HFFc6 (cell line): ENCODE results near the gene PRKAG3. TPM values are rescaled to one million over a fixed set of nuclear protein-coding genes. Genes with fewer than 3 reads are reported as not detected.

ENCODE experiments used
- DNase-seq: peaks from one replicate; pipeline ENCODE4 v3.0.0-alpha.2; 2018
- H3K27ac Mint-ChIP-seq: 2 replicates; pipeline ENCODE4 v1.8.0; 2020; ENCODE audit warnings: mild to moderate bottlenecking, mixed read lengths
- H3K27me3 Mint-ChIP-seq: 2 replicates; pipeline ENCODE4 v1.8.0; 2021; ENCODE audit warnings: mild to moderate bottlenecking, moderate library complexity, mixed read lengths; ENCODE audit not compliant: insufficient read depth
- H3K36me3 Mint-ChIP-seq: 2 replicates; pipeline ENCODE4 v1.8.0; 2021; ENCODE audit warnings: low read depth, mixed read lengths
- H3K4me1 Mint-ChIP-seq: 2 replicates; pipeline ENCODE4 v1.8.0; 2020; ENCODE audit warnings: low read depth, mixed read lengths
- H3K4me3 Mint-ChIP-seq: 2 replicates; pipeline ENCODE4 v1.8.0; 2020; ENCODE audit warnings: mild to moderate bottlenecking, moderate library complexity, mixed read lengths
- H3K9me3 Mint-ChIP-seq: 2 replicates; pipeline ENCODE4 v1.8.0; 2020; ENCODE audit warnings: mild to moderate bottlenecking, mixed read lengths
- total RNA-seq, 6 experiments: library from RNA; stranded (reverse); fragmentation: NEBNext Ultra II Directional; extraction: Animal tissue kit (Norgen Biotek cat#: 25700); gene quantifications; 2 replicates in 1 of 6; 3 replicates in 5 of 6; pipeline ENCODE4 v1.2.3, GENCODE V29; 2021
- TF ChIP-seq, protein P1 (sequence below): fragments of 200-600 bp; sonication (generic); IDR thresholded peaks from 2 replicates; pipeline ENCODE4 v1.5.0; 2021; ENCODE audit warnings: antibody characterized with exemption, mild to moderate bottlenecking

The PRKAG3 gene
- total RNA-seq, 6 experiments from 2014 or later, result not detected

DNA sequence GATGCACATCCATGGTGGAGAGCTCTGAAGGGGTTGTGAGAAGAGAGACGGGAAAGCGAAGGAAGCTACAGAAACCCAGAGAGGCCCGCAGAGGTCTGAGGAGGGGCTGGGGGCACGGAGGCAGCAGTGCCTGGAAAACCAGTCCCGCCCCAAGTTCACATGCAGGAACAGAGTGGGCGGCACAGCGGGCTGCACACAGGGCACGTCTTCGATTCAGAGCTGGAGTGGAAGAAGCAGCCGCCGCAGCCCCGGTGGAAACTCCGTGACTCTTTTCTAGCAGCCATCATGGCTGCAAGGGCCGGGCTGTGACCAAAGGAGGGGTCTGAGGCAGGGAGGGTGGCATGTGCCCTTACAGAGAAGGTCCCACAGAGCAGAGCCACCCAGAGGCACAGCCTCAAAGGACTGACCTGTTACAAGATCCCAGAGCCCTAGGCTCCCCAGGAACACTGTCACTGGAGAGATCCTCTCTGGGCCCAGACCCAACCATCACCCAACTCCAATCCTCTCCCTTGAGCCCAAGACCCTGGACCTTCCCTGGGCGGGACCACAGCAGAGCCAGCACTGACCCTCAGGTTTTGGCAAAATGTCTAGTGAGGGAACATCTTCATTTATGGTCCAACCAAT is 10.7 kb downstream of the PRKAG3 start:
- peaks cover 25% of the 10 kb centered on the region for H3K27me3 Mint-ChIP-seq
- H3K4me1 Mint-ChIP-seq, result no peaks in the 10 kb centered on the region
- H3K9me3 Mint-ChIP-seq, result no peaks in the 10 kb centered on the region
- DNase-seq, result no peak
- H3K27ac Mint-ChIP-seq, result no peak overlapping the region
- no peaks in the 10 kb centered on the region for H3K36me3 Mint-ChIP-seq
- TF ChIP-seq, protein P1, sequence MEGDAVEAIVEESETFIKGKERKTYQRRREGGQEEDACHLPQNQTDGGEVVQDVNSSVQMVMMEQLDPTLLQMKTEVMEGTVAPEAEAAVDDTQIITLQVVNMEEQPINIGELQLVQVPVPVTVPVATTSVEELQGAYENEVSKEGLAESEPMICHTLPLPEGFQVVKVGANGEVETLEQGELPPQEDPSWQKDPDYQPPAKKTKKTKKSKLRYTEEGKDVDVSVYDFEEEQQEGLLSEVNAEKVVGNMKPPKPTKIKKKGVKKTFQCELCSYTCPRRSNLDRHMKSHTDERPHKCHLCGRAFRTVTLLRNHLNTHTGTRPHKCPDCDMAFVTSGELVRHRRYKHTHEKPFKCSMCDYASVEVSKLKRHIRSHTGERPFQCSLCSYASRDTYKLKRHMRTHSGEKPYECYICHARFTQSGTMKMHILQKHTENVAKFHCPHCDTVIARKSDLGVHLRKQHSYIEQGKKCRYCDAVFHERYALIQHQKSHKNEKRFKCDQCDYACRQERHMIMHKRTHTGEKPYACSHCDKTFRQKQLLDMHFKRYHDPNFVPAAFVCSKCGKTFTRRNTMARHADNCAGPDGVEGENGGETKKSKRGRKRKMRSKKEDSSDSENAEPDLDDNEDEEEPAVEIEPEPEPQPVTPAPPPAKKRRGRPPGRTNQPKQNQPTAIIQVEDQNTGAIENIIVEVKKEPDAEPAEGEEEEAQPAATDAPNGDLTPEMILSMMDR, result no peak
- no peak overlapping the region for H3K4me3 Mint-ChIP-seq

DNA sequence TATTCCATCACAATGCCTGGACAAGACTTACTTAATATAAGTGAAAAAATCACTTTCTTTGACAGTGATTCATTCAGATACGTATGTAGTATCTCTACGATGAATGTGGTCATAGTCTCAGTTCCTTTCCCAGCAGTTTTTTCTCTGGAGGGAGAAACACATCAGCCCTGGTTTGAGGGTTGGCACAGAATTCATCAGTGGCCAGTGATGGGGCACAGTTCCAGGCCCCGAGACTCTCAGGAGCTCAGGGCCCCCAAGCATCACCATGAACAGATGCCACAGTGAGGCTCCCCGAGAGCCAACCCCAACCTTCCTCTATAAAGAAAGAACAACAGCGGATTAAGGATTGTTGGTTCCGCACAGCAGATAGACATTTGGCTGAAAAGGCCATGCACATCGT is 12.5 kb downstream of the PRKAG3 start:
- Mint-ChIP-seq H3K9me3 (no peaks in the 10 kb centered on the region), H3K4me3 (no peak overlapping the region), H3K27ac (no peak overlapping the region), H3K27me3 (peaks cover 39% of the 10 kb centered on the region), H3K36me3 (no peaks in the 10 kb centered on the region), H3K4me1 (no peaks in the 10 kb centered on the region)
- TF ChIP-seq, protein P1, result no peak
- DNase-seq, result no peak

DNA sequence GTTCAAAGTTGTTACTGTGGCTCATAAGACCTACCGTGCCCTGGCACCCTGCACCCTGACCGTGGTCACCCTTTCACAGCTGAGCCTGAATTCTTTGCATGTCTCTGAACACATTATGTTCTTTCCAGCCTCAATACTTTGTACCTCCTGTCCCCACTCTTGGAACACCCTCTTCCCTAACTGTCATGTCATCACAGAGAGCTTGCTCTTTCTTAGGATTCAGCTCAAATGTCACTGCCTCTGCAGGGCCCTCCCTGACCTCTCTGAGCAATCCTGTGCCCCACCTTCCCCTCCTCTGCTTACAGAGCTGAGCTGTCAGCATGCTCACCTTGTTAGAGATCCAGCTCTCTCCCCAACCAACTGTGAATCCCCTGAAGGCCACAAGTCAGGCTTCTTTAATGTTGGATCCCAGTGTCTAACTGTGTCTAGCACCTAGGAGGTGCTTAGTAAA is 15.0 kb downstream of the PRKAG3 start:
- no peaks in the 10 kb centered on the region for H3K4me1 Mint-ChIP-seq

DNA sequence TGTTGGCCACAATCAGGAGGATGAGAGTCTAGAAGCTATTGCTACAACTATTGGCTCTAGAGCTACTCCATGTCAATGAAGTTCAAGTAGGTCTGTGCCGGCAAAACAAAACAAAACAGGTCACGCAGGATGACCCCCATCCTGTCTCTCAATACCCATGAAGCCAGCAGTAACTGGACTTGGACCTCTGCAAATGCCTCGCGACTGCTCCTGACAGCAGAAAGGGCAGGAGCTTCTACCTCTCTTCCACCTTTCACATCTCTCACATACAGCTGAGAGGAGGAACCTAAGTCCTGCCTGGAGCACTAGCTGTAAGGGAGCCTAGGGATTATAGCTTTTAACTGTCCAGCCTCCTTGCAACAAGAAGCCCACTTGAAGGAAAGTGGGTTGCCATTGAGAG is 16.0 kb downstream of the PRKAG3 start:
- DNase-seq, result no peak

More for the DNA sequence above, 15.0 kb downstream of the PRKAG3 start:
- no peak overlapping the region for H3K27ac Mint-ChIP-seq
- no peak overlapping the region for H3K4me3 Mint-ChIP-seq
- H3K36me3 Mint-ChIP-seq, result no peaks in the 10 kb centered on the region
- peaks cover 46% of the 10 kb centered on the region for H3K27me3 Mint-ChIP-seq
- no peaks in the 10 kb centered on the region for H3K9me3 Mint-ChIP-seq
- no peak for DNase-seq
- TF ChIP-seq, protein P1, result no peak

DNA sequence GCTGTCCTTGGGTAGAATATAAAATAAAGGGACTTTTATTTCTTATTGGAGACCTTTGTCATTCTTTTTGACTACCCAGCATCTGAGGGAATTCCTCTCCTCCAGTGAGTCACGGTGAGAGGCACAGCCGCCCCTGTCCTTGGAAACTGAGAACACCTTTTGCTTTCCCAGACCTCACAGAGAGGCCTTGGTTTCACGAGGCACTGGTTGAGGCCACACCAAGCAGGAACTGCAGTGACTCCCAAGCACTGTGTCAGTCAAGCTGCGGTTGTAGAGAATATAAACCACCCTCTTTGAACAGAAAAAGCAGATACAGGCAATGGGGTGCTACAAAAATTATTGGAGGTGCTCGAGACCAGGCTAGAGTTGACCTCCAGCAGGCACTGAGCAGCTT is 16.4 kb downstream of the PRKAG3 start:
- Mint-ChIP-seq H3K27me3 (peaks cover 44% of the 10 kb centered on the region), H3K4me3 (no peak overlapping the region), H3K27ac (no peak overlapping the region), H3K36me3 (no peaks in the 10 kb centered on the region), H3K9me3 (no peaks in the 10 kb centered on the region), H3K4me1 (no peaks in the 10 kb centered on the region)
- TF ChIP-seq, protein P1, result no peak
- DNase-seq, result no peak

More for the DNA sequence above, 16.0 kb downstream of the PRKAG3 start:
- Mint-ChIP-seq H3K36me3 (no peaks in the 10 kb centered on the region), H3K27ac (no peak overlapping the region), H3K27me3 (peaks cover 44% of the 10 kb centered on the region), H3K9me3 (no peaks in the 10 kb centered on the region), H3K4me3 (no peak overlapping the region), H3K4me1 (no peaks in the 10 kb centered on the region)
- TF ChIP-seq, protein P1, result no peak
